Mesendoderm (in vitro differentiated cells): ENCODE measurements around the gene KRT86.
"Not testable (repeated sequence)": the region's sequence is repeated elsewhere in the genome, so short reads cannot be mapped to it uniquely, and the experiment has no call there.

Experiments used
- DNase-seq: peaks from one replicate; pipeline ENCODE4 v3.0.0; 2013
- H2AK5ac ChIP-seq: 2 replicates; pipeline ENCODE4 v1.6.1; 2013; ENCODE audit warnings: low read length, inconsistent platforms
- H2BK120ac ChIP-seq: 2 replicates; pipeline ENCODE4 v1.6.1; 2013; ENCODE audit warnings: low read depth, mild to moderate bottlenecking, low read length, moderate library complexity, mixed read lengths
- H2BK15ac ChIP-seq: replicated peaks from 2 replicates; pipeline ENCODE4 v1.6.1; 2013; ENCODE audit warnings: low read depth, mild to moderate bottlenecking, moderate library complexity
- H2BK5ac ChIP-seq: 2 replicates; pipeline ENCODE4 v1.6.1; 2013; ENCODE audit warnings: low read length, inconsistent platforms
- H3K18ac ChIP-seq: 2 replicates; pipeline ENCODE4 v1.6.1; 2013; ENCODE audit warnings: mild to moderate bottlenecking, low read length, mixed read lengths
- H3K23ac ChIP-seq: one replicate; pipeline ENCODE4 v1.6.1; 2013; ENCODE audit warnings: low read length
- H3K27ac ChIP-seq: 2 replicates; pipeline ENCODE4 v1.5.1; 2013; ENCODE audit warnings: low read depth, mild to moderate bottlenecking, inconsistent platforms, low read length, moderate library complexity
- H3K27me3 ChIP-seq: 2 replicates; pipeline ENCODE4 v1.6.1; 2013; ENCODE audit warnings: low read length, control low read depth, mild to moderate bottlenecking, inconsistent platforms; ENCODE audit not compliant: insufficient read depth, poor library complexity
- H3K36me3 ChIP-seq: 2 replicates; pipeline ENCODE4 v1.6.1; 2013; ENCODE audit warnings: low read length, inconsistent platforms; ENCODE audit not compliant: control insufficient read depth, insufficient read depth
- H3K4ac ChIP-seq: one replicate; pipeline ENCODE4 v1.6.1; 2013; ENCODE audit warnings: low read depth, mild to moderate bottlenecking, low read length, moderate library complexity
- H3K4me1 ChIP-seq: 2 replicates; pipeline ENCODE4 v1.6.1; 2013; ENCODE audit warnings: low read depth, low read length, inconsistent platforms; ENCODE audit not compliant: control insufficient read depth
- H3K4me2 ChIP-seq: 2 replicates; pipeline ENCODE4 v1.6.1; 2013; ENCODE audit warnings: low read length
- H3K4me3 ChIP-seq: 2 replicates; pipeline ENCODE4 v1.5.1; 2013; ENCODE audit warnings: mild to moderate bottlenecking, low read length
- H3K56ac ChIP-seq: one replicate; pipeline ENCODE4 v1.6.1; 2013; ENCODE audit warnings: low read length
- H3K79me1 ChIP-seq: 2 replicates; pipeline ENCODE4 v1.6.1; 2013; ENCODE audit warnings: low read length, inconsistent platforms
- H3K79me2 ChIP-seq: 2 replicates; pipeline ENCODE4 v1.6.1; 2013; ENCODE audit warnings: mild to moderate bottlenecking, low read length; ENCODE audit not compliant: control insufficient read depth, insufficient read depth
- H3K9ac ChIP-seq: 2 replicates; pipeline ENCODE4 v1.6.1; 2013; ENCODE audit warnings: low read length, inconsistent platforms
- H4K5ac ChIP-seq: one replicate; pipeline ENCODE4 v1.6.1; 2013; ENCODE audit warnings: low read length
- H4K8ac ChIP-seq: one replicate; pipeline ENCODE4 v1.6.1; 2013; ENCODE audit warnings: low read depth, mild to moderate bottlenecking, control low read depth, low read length, moderate library complexity
- WGBS: extraction: QIAGEN DNeasy Blood & Tissue Kit; methylation state at CpG from one replicate; pipeline ENCODE4 v1.1.7; 2013; ENCODE audit warnings: low lambda C conversion rate, missing lambda C conversion rate; ENCODE audit not compliant: insufficient coverage; ENCODE audit errors: extremely low coverage; 5-methylcytosine and 5-hydroxymethylcytosine counted together

The KRT86 gene

DNA sequence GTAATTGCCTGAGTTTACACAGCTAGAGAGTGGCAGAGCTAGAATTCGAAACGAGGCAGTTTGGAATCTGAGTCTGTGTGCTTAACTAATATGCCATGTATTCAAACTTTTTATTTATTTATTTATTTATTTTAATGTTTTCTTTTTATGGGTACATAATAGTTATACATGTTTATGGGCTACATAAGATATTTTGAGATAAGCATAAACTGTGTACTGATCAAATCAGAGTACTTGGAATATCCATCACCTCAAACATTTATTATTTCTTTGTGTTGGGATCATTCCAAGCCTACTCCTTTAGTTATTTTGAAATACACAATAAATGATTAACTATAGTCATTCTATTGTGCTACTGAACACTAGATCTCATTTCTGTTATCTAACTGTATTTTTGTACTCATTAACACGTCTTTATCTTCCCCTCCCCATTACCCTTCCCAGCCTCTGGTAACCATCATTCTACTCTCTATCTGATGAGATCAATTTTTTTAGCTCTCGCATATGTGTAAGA, 24.3 kb downstream of the KRT86 start:
- Histone ChIP-seq H3K23ac (no peak overlapping the region), H3K79me2 (no peaks in the 10 kb centered on the region), H3K27me3 (no peaks in the 10 kb centered on the region), H3K4me1 (no peaks in the 10 kb centered on the region), H4K8ac (no peak overlapping the region), H3K4me2 (no peak overlapping the region), H2BK5ac (no peak overlapping the region), H2BK120ac (no peak overlapping the region), H3K18ac (no peak overlapping the region), H3K56ac (no peak overlapping the region), H3K4me3 (no peak overlapping the region), H3K36me3 (no peaks in the 10 kb centered on the region), H3K4ac (no peak overlapping the region), H3K27ac (no peak overlapping the region), H3K9ac (no peak overlapping the region), H2BK15ac (no peak overlapping the region), H2AK5ac (no peak overlapping the region), H3K79me1 (no peaks in the 10 kb centered on the region), H4K5ac (no peak overlapping the region)
- DNase-seq, result no peak
- WGBS, result no CpG with 5 or more reads among the region's 4 CpGs

DNA sequence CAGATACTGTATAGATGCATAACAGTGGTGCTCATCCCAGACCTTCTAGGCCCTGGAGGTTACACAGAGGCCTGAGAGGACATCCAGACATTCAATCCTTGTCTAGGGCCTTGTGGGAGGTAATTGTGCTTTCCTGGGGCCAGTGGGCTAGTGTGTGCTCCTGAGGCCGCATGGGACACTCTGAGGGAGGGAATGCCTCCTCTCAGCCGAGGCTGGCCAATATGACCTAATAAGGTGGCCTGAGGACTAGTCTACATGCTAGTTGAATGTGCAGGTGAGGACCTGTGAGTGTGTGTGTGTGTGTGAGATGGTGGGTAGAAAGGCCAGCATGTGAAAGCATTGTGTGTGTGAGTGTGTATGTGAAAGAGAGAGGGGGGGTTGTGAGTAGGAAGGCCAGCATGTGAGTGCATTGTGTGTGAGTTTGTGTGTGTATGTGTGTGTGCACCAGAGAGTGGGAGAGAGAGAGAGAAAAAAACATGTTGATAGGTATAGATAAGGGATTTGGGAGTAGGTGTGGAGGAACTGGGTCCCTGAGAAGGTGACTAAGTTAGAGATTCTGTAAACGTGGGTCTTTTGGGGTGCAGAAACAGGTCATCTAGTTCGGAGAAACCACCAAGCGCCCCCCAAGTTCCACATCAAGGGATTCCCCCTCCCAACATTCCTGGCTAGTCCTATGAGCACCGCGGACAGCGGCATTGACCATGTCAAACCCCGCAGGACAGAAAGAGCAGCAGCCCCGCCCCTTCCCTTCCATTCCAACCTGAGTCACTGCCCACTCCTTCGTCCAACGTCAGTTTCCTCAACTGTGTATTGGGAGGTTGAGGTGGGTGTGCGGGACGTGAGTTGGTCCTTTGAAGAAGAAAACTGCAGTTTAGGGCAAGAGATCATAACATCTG, 26.6 kb downstream of the KRT86 start:
- no peak overlapping the region for H3K18ac ChIP-seq
- no peak overlapping the region for H4K8ac ChIP-seq
- no peak overlapping the region for H3K4me2 ChIP-seq
- H3K4ac ChIP-seq, result no peak overlapping the region
- H2BK15ac ChIP-seq, result no peak overlapping the region
- H3K23ac ChIP-seq, result no peak overlapping the region
- no peak overlapping the region for H3K56ac ChIP-seq
- H2AK5ac ChIP-seq, result no peak overlapping the region
- no peak overlapping the region for H3K4me3 ChIP-seq
- no CpG with 5 or more reads among the region's 14 CpGs for WGBS
- no peak overlapping the region for H4K5ac ChIP-seq
- H3K27me3 ChIP-seq, result no peaks in the 10 kb centered on the region
- H3K79me1 ChIP-seq, result no peaks in the 10 kb centered on the region
- H2BK5ac ChIP-seq, result no peak overlapping the region
- DNase-seq, result peak; percentile 45
- no peaks in the 10 kb centered on the region for H3K4me1 ChIP-seq
- no peaks in the 10 kb centered on the region for H3K79me2 ChIP-seq
- H3K36me3 ChIP-seq, result no peaks in the 10 kb centered on the region
- no peak overlapping the region for H3K9ac ChIP-seq
- no peak overlapping the region for H2BK120ac ChIP-seq
- H3K27ac ChIP-seq, result no peak overlapping the region

DNA sequence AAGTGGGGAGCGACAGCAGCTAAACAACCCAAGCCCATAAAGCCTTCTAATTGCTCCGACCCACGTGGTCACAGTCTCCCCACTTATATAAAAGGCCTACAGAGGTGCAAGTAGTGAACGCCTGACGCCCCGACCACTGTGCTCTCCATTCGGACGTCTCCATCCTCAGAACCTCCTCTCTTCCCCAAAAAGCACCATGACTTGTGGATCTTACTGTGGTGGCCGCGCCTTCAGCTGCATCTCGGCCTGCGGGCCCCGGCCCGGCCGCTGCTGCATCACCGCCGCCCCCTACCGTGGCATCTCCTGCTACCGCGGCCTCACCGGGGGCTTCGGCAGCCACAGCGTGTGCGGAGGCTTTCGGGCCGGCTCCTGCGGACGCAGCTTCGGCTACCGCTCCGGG, 27.3 kb downstream of the KRT86 start:
- H3K4ac ChIP-seq, H3K79me1 ChIP-seq, H2BK120ac ChIP-seq, H3K56ac ChIP-seq, DNase-seq, H3K27ac ChIP-seq, H3K9ac ChIP-seq, H3K27me3 ChIP-seq, H2BK15ac ChIP-seq, H3K36me3 ChIP-seq, H3K18ac ChIP-seq, H3K23ac ChIP-seq, H3K4me2 ChIP-seq, H4K5ac ChIP-seq, H2AK5ac ChIP-seq, H3K4me1 ChIP-seq, H3K79me2 ChIP-seq, H4K8ac ChIP-seq, H3K4me3 ChIP-seq, H2BK5ac ChIP-seq: not testable (repeated sequence)
- no CpG with 5 or more reads among the region's 31 CpGs for WGBS

DNA sequence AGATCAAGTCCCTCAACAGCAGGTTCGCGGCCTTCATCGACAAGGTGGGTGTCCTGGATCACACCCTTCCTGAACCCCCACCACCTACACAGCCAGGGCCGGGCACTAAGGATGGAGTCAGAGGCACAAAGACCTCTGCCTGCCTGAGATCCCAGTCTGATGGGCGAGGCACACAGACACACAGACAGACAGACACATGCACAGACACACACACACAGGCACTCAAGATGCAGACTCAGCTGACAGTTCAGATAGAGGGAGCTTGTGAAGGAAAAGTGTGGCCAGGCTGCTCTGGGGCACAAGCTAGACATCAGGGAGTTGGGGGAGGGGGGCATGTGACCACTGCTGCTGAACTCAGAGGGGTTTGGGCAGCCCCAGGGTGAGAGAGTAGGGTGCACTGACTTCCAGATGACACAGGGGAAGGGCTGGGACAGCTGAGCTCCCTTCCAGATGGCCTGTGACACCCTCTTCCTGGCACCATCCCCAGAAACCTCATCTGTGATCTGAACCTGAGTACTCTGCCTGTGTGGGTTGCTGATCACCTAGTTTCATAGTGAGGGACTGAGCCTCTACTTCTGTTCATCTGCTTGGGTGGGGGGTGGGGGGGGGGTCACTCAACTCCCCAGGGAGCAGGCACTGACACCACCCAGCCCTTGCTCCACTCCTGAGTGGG, 27.9 kb downstream of the KRT86 start:
- not testable (repeated sequence) for H3K4me1 ChIP-seq, H2BK15ac ChIP-seq, H4K8ac ChIP-seq, H3K27me3 ChIP-seq, H3K36me3 ChIP-seq, H2BK5ac ChIP-seq, H3K9ac ChIP-seq, H3K4me2 ChIP-seq, H3K27ac ChIP-seq, H3K23ac ChIP-seq, H3K4ac ChIP-seq, H3K56ac ChIP-seq, DNase-seq, H4K5ac ChIP-seq, H3K79me2 ChIP-seq, H2AK5ac ChIP-seq, H2BK120ac ChIP-seq, H3K79me1 ChIP-seq, H3K4me3 ChIP-seq, H3K18ac ChIP-seq
- WGBS, result no CpG with 5 or more reads among the region's 5 CpGs

DNA sequence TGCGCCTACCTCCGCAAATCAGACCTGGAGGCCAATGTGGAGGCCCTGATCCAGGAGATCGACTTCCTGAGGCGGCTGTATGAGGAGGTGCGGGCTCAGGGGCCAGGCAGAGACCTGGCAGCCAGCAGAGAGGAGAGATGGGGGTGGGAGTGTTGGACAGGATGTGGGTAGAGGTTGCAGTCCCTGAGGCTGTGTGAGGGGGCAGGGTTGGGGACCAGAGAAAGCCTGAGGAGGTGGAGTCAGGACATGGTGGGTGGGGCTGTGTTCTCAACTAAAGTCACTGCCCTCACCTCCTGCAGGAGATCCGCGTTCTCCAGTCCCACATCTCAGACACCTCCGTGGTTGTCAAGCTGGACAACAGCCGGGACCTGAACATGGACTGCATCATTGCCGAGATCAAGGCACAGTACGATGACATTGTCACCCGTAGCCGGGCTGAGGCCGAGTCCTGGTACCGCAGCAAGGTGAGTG, 30.5 kb downstream of the KRT86 start:
- H3K79me2 ChIP-seq, result not testable (repeated sequence)
- DNase-seq, result peak; percentile 49
- no CpG with 5 or more reads among the region's 15 CpGs for whole genome bisulfite sequencing

More for the DNA sequence above, 30.5 kb downstream of the KRT86 start:
- H3K4ac ChIP-seq, H3K18ac ChIP-seq, H4K8ac ChIP-seq, H3K79me1 ChIP-seq, H3K4me3 ChIP-seq, H4K5ac ChIP-seq, H3K56ac ChIP-seq, H2BK5ac ChIP-seq, H2BK120ac ChIP-seq, H2AK5ac ChIP-seq, H3K27ac ChIP-seq, H3K9ac ChIP-seq, H3K23ac ChIP-seq, H3K4me1 ChIP-seq, H3K4me2 ChIP-seq, H2BK15ac ChIP-seq, H3K36me3 ChIP-seq, H3K27me3 ChIP-seq: not testable (repeated sequence)
